Neural progenitor cell (in vitro differentiated cells): Measurements from ENCODE around the gene CXCL17. TPM values are rescaled to one million over a fixed set of nuclear protein-coding genes. Genes with fewer than 3 reads are reported as not detected.

Experiments used
- DNase-seq: peaks from one replicate; pipeline ENCODE4 v3.0.0-alpha.2; 2016; ENCODE audit warnings: low spot score
- H2AFZ ChIP-seq: fragments of 200-600 bp; sonication (generic); replicated peaks from 2 replicates; pipeline ENCODE4 v1.6.1; 2016; ENCODE audit warnings: antibody characterized with exemption
- H3F3A ChIP-seq: fragments of 200-600 bp; sonication (generic); 2 replicates; pipeline ENCODE4 v1.6.1; 2016; ENCODE audit warnings: antibody characterized with exemption, low read depth
- H3K27ac ChIP-seq: fragments of 200-600 bp; sonication (generic); 2 replicates; pipeline ENCODE4 v1.5.1; 2016; ENCODE audit warnings: mild to moderate bottlenecking
- H3K27me3 ChIP-seq: fragments of 200-600 bp; sonication (generic); 2 replicates; pipeline ENCODE4 v1.6.1; 2016; ENCODE audit warnings: mild to moderate bottlenecking, moderate library complexity
- H3K36me3 ChIP-seq: fragments of 200-600 bp; sonication (generic); 2 replicates; pipeline ENCODE4 v1.5.1; 2016
- H3K4me1 ChIP-seq: fragments of 200-600 bp; sonication (generic); 2 replicates; pipeline ENCODE4 v1.6.1; 2016; ENCODE audit warnings: mixed run types
- H3K4me2 ChIP-seq: fragments of 200-600 bp; sonication (generic); 2 replicates; pipeline ENCODE4 v1.6.1; 2016
- H3K4me3 ChIP-seq: fragments of 200-600 bp; sonication (generic); 2 replicates; pipeline ENCODE4 v1.5.1; 2016
- H3K79me2 ChIP-seq: fragments of 200-600 bp; sonication (generic); 2 replicates; pipeline ENCODE4 v1.6.1; 2016; ENCODE audit warnings: low read depth
- H3K9ac ChIP-seq: fragments of 200-600 bp; sonication (generic); 2 replicates; pipeline ENCODE4 v1.6.1; 2016
- H3K9me3 ChIP-seq: fragments of 200-600 bp; sonication (generic); 2 replicates; pipeline ENCODE4 v1.5.1; 2016; ENCODE audit warnings: low read depth
- H4K20me1 ChIP-seq: fragments of 200-600 bp; sonication (generic); 2 replicates; pipeline ENCODE4 v1.6.1; 2016; ENCODE audit warnings: low read depth
- H3K27ac Mint-ChIP-seq: 3 replicates; pipeline ENCODE4 v1.8.0; 2021; ENCODE audit warnings: mixed read lengths
- H3K27me3 Mint-ChIP-seq: 2 replicates; pipeline ENCODE4 v1.8.0; 2022; ENCODE audit warnings: low read depth, mild to moderate bottlenecking, inconsistent platforms, moderate library complexity, mixed read lengths; ENCODE audit not compliant: insufficient read depth
- H3K36me3 Mint-ChIP-seq: 3 replicates; pipeline ENCODE4 v1.8.0; 2021; ENCODE audit warnings: mixed read lengths
- H3K4me1 Mint-ChIP-seq: 3 replicates; pipeline ENCODE4 v1.8.0; 2021; ENCODE audit warnings: mixed read lengths
- H3K4me3 Mint-ChIP-seq: 3 replicates; pipeline ENCODE4 v1.8.0; 2021; ENCODE audit warnings: mild to moderate bottlenecking, moderate library complexity, mixed read lengths
- H3K9me3 Mint-ChIP-seq: 3 replicates; pipeline ENCODE4 v1.8.0; 2020; ENCODE audit warnings: mixed read lengths
- CTCF ChIP-seq: fragments of 200-600 bp; sonication (generic); IDR thresholded peaks from 2 replicates; pipeline ENCODE4 v1.5.1; 2017; ENCODE audit warnings: antibody characterized with exemption, mild to moderate bottlenecking
- EZH2 ChIP-seq: fragments of 200-600 bp; sonication (generic); IDR thresholded peaks from 2 replicates; pipeline ENCODE4 v1.6.1; 2017; ENCODE audit warnings: antibody characterized with exemption, mild to moderate bottlenecking, moderate library complexity
- EZH2phosphoT487 ChIP-seq: fragments of 200-600 bp; sonication (generic); IDR thresholded peaks from 2 replicates; pipeline ENCODE4 v1.6.1; 2017; ENCODE audit warnings: antibody characterized with exemption
- total RNA-seq: library from RNA; depleted of rRNA; stranded (reverse); fragments of >200 nt; gene quantifications from 2 replicates; pipeline ENCODE4 v1.2.3, GENCODE V29; 2015; ENCODE audit warnings: low replicate concordance

CXCL17 gene
- total RNA-seq, 1 donor from 2014 or later: not detected

GRCh38 chr19:42409477-42409876 is 33.3 kb downstream of the CXCL17 start:
- Mint-ChIP-seq H3K4me1 (peaks cover 18% of the 10 kb centered on the region), H3K36me3 (peaks cover 12% of the 10 kb centered on the region), H3K9me3 (no peaks in the 10 kb centered on the region), H3K4me3 (no peak overlapping the region), H3K27me3 (peaks cover 12% of the 10 kb centered on the region), H3K27ac (no peak overlapping the region)
- TF ChIP-seq CTCF (no peak), EZH2 (no peak), EZH2phosphoT487 (no peak)
- no peak overlapping the region for H2AFZ ChIP-seq
- H3K79me2 ChIP-seq: no peaks in the 10 kb centered on the region
- no peak overlapping the region for H3K4me2 ChIP-seq
- H3F3A ChIP-seq: peaks cover 8% of the 10 kb centered on the region
- H3K9ac ChIP-seq: no peak overlapping the region
- no peak overlapping the region for H3K27ac ChIP-seq
- no peak overlapping the region for H3K4me3 ChIP-seq
- H3K4me1 ChIP-seq: peaks cover 7% of the 10 kb centered on the region
- no peaks in the 10 kb centered on the region for H3K36me3 ChIP-seq
- H3K27me3 ChIP-seq: peaks cover 8% of the 10 kb centered on the region
- no peaks in the 10 kb centered on the region for H3K9me3 ChIP-seq
- no peak for DNase-seq
- H4K20me1 ChIP-seq: peaks cover 85% of the 10 kb centered on the region

GRCh38 chr19:42407816-42408175 is 35.0 kb downstream of the CXCL17 start:
- H3K9me3 Mint-ChIP-seq: no peaks in the 10 kb centered on the region
- Histone ChIP-seq H3K36me3 (no peaks in the 10 kb centered on the region), H3K4me2 (no peak overlapping the region)

GRCh38 chr19:42407085-42407815 is 35.5 kb downstream of the CXCL17 start:
- peaks cover 10% of the 10 kb centered on the region for H3F3A ChIP-seq
- TF ChIP-seq CTCF (no peak), EZH2 (no peak), EZH2phosphoT487 (no peak)
- no peaks in the 10 kb centered on the region for H3K9me3 Mint-ChIP-seq

More at GRCh38 chr19:42407816-42408175, 35.0 kb downstream of the CXCL17 start:
- no peak overlapping the region for H3K27ac ChIP-seq
- H3F3A ChIP-seq: peaks cover 9% of the 10 kb centered on the region
- DNase-seq: no peak
- H3K9me3 ChIP-seq: no peaks in the 10 kb centered on the region
- Mint-ChIP-seq H3K36me3 (peaks cover 11% of the 10 kb centered on the region), H3K27me3 (peaks cover 8% of the 10 kb centered on the region), H3K27ac (no peak overlapping the region), H3K4me1 (peaks cover 18% of the 10 kb centered on the region), H3K4me3 (no peak overlapping the region)
- TF ChIP-seq CTCF: no peak
- no peak for TF ChIP-seq EZH2phosphoT487
- no peak for TF ChIP-seq EZH2
- no peak overlapping the region for H2AFZ ChIP-seq
- no peaks in the 10 kb centered on the region for H3K27me3 ChIP-seq
- no peak overlapping the region for H3K9ac ChIP-seq
- no peaks in the 10 kb centered on the region for H3K79me2 ChIP-seq
- H3K4me1 ChIP-seq: peaks cover 9% of the 10 kb centered on the region
- no peak overlapping the region for H3K4me3 ChIP-seq
- H4K20me1 ChIP-seq: peaks cover 87% of the 10 kb centered on the region

More at GRCh38 chr19:42407085-42407815, 35.5 kb downstream of the CXCL17 start:
- peaks cover 87% of the 10 kb centered on the region for H4K20me1 ChIP-seq
- no peaks in the 10 kb centered on the region for H3K9me3 ChIP-seq
- H3K36me3 ChIP-seq: no peaks in the 10 kb centered on the region
- DNase-seq: no peak
- H2AFZ ChIP-seq: no peak overlapping the region
- peaks cover 11% of the 10 kb centered on the region for H3K36me3 Mint-ChIP-seq
- peaks cover 9% of the 10 kb centered on the region for H3K4me1 ChIP-seq
- H3K79me2 ChIP-seq: no peaks in the 10 kb centered on the region
- H3K27ac Mint-ChIP-seq: no peak overlapping the region
- H3K27me3 ChIP-seq: peaks cover 5% of the 10 kb centered on the region
- H3K4me2 ChIP-seq: no peak overlapping the region
- peaks cover 18% of the 10 kb centered on the region for H3K4me1 Mint-ChIP-seq
- no peak overlapping the region for H3K4me3 Mint-ChIP-seq
- H3K27me3 Mint-ChIP-seq: peaks cover 6% of the 10 kb centered on the region
- no peak overlapping the region for H3K4me3 ChIP-seq
- H3K27ac ChIP-seq: no peak overlapping the region
- H3K9ac ChIP-seq: no peak overlapping the region
